ENCODE data around the gene MSRB1.
"Not testable (repeated sequence)": the region's sequence is repeated elsewhere in the genome, so short reads cannot be mapped to it uniquely, and the experiment has no call there.

MSRB1 gene

DNA sequence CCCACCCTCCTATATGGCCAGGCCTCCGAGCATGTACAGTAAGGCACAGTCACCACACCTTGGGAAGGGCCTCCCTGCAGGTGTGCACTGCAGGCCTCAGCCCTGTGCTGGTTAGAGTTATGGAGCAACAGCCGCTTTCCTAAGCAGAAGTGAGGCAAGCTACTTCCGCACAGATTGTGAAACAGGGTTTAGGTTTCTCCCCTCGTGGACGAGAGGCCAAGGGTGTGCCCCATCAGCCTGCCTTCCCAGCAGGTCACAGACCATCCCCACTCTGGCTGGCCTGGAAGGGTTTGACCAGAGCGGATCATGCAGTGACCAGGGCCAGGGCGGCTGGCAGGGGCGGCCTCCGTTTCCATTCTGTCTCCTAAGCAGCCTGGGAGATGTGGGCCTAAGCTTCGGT is 4.7 kb downstream of the MSRB1 start:
- DNase-seq, result no peak

DNA sequence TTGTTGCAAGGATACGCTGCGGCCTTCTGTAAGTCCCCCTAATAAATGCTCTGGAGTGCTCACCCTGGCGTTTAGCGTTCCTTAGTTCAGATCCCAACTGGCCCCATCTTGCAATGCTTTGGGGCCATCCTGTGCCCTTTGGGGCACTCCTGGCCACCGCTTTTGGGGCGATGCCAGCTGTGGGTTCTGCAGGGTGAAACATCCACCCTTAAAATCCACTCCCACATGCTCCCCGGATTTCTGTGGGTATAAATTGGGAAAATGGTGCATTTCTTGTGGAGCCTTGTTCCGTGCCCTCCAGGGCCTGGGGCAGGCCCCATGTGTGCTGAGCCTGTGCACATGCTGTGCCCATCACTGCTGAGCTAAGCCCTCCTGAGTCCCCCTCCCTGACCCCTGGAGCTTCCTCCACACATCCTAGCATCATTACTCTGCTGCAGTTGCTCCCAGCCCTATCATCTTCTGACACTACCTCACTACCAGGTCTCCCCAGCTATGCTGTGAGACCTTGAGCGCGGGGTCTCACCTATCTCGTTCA is 6.0 kb downstream of the MSRB1 start:
- no peak for DNase-seq

DNA sequence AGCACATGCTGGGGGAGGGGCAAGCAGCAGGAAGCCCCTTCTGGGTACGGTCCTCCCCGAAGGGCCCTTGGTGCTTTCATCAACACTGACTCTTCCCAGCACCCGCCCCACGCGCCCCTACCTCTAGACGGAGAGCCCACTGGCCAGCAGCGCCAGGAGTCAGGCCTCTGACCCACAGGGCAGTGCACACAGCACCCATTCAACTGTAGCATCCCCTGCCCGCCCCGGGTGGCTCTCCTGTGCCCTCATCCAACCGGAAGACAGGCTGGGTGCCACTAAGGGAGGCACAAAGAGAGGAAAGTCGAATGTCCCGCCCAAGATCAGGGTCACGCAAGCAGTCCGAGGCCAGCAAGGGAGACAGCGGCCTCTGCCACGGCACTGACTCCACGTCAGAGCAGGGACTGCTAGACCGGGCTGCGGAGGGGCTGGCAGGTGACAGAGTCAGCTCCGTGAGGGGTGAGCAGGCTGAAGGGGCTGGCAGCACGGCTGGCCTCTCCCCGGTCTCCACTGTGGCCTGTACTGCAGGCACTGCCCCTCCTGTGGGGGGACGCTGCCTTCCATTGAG is 9.8 kb downstream of the MSRB1 start:
- DNase-seq, result no peak

- DNase-seq, result no peak
These were observed 10.7 kb downstream of the MSRB1 start for GRCh38 chr16:1932050-1933028.

GRCh38 chr16:1930338-1930720 is 12.7 kb downstream of the MSRB1 start:
- DNase-seq, result no peak

DNA sequence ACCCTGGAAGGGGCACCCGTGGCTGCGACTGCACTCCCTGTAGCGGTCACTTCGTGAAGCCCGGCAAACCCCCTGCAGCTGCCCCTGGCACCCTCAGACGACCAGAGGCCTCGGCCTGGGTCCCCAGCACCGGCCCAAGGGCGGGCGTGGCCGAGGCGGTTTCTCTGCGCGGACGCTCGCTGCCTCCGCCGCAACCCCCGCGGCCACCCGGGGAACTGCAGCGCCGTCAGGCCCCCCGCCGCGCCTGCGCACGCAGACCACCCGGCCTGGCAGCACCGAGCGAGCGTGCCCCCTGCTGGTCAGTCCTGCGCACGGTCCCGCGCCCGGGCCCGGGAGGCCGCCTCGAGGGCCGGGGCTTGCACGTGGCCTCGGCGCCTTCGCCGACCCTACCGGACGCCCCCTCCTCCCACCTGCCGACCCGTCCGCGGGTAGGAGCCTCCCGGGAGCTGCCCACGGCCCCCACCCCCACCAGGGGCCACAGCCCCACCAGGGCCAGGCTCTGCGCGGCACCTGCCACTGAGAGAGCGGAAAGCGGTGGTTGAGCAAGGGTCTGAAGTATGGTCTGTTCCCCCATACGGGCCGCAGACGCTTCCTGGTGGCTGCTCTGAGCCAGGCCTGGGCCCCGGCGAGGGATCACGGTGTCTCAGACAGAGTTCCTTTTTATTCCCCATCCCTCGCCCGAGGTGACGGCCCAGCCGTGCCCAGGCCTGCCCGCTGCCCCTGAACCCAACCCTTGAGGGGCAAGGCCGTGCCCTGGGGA is 13.2 kb downstream of the MSRB1 start:
- DNase-seq, result peak; percentile 81 to 96 (median 90)

- DNase-seq, result peak in 1 of 6 experiments; percentile 55
These were observed 13.9 kb downstream of the MSRB1 start for GRCh38 chr16:1929105-1929504.

GRCh38 chr16:1926271-1926670 is 16.7 kb downstream of the MSRB1 start:
- no peak for DNase-seq

DNA sequence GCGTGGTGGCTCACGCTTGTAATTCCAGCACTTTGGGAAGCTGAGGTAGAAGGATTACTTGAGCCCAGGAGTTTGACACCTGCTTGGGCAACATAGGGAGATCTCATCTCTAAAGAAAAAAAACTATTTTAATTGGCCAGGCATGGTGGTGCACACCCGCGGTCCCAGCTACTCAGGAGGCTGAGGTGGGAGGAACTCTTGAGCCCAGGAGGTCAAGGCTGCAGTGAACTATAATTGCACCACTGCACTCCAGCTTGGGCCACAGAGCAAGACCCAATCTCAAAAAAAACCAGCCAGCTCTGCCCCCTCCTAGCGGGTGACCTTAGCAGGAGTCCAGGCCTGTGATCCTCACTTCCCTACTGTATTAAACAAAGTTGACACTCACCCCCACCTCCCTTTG is 18.9 kb downstream of the MSRB1 start:
- DNase-seq, result no peak

DNA sequence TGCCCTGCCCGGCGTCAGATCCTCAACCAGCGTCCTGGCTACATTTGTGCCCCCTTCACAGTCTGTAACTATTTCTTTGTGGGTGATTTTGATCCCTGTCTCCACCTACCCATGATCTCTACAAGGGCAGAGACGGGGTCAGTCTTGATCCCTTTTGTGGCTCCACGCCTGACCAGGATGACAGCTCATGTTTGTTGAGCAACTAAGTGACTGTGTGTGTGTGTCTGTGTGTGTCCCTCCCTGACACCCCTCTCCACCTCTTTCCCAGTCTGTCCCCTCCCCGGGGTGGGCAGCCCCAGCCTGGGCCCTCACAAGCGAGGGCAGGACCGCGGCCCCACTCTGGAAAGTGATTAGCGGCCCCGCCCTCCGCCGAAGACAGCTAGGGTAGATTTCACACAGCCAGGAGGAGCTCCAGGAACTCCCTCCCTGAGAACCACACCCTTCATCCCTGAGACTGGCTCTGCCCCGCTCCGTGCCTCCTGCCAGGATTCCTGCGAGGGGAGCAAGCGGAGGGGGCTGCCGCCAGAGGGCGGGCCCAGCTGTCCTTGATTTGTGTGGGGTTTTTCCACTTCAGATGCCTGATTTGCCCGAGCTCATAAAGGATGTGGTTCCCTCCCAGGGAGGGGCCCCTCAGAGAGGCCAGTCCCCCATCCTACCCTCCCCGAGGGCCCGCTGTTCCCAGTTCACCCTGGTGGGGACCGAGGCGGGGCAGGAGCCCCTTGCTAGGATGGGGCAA is 19.5 kb downstream of the MSRB1 start:
- DNase-seq, result no peak

DNA sequence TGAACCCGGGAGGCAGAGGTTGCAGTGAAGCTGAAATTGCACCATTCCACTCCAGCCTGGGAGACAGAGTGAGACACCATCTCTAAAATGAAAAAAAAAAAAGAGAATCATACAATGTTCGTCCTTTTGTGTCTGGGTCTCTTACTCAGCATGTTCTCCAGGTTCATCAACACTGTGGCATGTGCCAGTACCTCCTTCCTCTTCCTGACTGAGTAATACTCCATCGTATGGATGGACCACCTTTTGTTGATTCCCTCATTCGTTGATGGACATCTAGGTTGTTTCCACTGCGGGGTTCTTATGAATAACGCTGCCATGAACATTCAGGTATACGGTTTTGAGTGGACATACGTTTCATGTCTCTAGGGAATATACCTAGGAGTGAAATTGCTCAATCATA is 20.6 kb downstream of the MSRB1 start:
- DNase-seq, result no peak

GRCh38 chr16:1920727-1921171 is 22.2 kb downstream of the MSRB1 start:
- no peak for DNase-seq

GRCh38 chr16:1920122-1920521 is 22.9 kb downstream of the MSRB1 start:
- DNase-seq, result not testable (repeated sequence)

GRCh38 chr16:1919327-1919998 is 23.5 kb downstream of the MSRB1 start:
- DNase-seq, result no peak

DNA sequence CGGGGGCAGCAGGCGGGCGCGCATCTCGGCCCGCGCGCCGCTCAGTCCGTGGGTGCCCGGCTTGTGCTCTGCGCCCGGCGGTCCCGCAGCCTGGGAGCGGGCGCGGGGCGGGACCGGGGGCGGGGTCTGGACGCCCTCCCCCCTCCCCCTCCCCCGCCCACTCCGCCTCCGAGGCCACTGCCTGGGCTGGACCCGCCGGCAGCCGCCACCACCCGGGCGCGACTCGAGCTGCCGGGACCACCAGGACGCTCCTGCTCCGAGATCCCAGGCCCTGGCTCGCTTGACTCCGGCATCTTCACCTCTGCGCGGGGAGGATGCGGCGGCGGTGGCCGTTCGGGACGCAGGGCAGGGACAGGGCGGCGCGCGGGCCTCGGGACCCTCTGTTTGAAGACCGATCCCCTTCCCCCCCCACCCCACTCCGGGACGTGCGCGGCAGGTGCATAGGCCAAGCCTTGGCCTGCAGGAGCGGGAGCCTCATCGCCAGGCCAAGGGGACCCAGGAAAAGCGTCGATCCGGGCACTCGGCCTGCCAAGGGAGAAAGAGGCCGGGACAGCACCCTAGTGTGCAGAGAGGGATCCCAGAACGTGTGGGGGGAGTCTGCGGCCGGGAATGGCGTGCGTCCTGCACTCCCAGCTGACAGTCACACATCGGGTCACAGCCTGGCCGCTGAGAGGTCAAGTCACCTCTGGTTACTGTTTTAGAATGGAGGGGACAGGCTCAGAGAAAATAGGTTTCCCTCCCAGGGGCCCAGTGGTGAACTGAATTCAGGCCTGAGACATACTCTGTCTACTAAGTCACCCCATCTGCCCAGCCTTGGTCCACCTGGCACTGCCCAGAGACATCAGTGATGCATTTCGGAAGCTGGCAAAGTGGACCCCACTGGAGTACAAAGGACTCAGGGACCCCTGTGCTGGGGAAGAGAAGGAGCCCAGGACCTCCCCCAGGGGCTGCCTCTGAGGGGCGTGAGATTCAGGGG is 24.4 kb downstream of the MSRB1 start, which contains the start of gene HS3ST6:
HS3ST6 (minus strand) TSS at position 65 of the 976 bp plus-strand sequence. CDS start 92 bp downstream, outside the sequence.
- DNase-seq, result no peak

DNA sequence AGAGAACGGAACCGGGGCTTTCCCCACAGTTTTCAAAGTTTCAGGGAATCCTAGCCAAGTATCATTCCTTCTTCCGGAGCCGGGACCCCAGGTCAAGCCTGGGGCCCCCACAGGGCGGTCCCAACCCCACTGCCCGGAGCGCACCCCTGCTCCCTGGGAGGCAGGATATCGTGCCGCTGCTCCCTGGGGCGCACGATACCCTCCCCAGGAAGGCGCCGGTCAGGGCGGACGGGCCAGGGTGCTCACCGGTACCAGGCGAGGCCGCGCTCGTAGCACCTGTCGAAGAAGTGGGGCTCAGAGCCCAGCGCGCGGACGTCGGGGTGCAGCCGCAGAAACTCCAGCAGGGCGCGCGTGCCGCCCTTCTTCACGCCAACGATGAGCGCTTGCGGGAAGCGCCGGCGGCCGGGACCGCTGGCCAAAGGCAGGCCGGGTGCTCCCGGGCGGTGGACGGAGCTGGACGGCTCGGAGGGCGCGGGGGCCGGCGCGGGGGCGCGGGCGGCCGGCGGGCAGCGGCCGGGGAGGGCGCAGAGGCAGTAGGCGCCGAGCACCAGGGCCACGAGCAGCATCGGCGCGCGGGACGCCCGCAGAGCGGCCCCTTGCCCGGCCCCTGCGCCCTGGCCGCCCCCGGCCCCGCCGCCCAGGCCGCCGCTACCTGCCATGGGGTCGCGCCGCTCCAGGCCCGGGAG is 25.2 kb downstream of the MSRB1 start:
- DNase-seq, result no peak

GRCh38 chr16:1917056-1917664 is 25.8 kb downstream of the MSRB1 start:
- no peak for DNase-seq

- no peak for DNase-seq
These were observed 26.4 kb downstream of the MSRB1 start for GRCh38 chr16:1916640-1916990.
